ENCODE results near the gene WDR45B. TPM values are rescaled to one million over a fixed set of nuclear protein-coding genes. Genes with fewer than 3 reads are reported as not detected.

The WDR45B gene
- total and polyA plus RNA-seq, 2 donors (not counting 3 experiments of a cell fraction or from before 2014, with no cell fraction given): 62.0 to 76.7 TPM

DNA sequence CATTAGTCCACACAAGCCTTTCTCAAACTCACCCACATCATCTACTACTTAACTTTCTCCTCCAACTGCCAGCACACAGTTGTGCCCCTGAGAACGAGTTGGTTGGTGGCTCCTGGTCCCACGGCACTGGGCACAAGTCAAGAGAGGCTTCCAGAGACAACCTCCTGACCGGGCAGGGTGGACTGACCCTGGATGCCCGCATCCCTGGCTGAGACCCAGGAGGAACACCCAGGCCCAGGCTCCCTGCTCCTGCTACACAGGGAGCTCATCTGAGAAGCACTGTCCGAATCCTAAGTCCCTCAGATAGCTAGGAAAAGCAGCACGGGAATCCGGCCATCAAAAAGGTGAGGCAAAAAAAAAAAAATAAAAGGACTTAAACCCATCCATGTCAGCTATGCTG lies 29.0 kb downstream of the WDR45B start:
- Histone ChIP-seq H3K9me3 (replicated peaks; ENCODE audit: control insufficient read depth, insufficient read depth, low read length) (no peaks in the 10 kb centered on the region), H3K27me3 (ENCODE audit: control insufficient read depth in 2 of 2, insufficient read depth in 2 of 2, low read length in 2 of 2) (no peaks in the 10 kb centered on the region), H3K36me3 (ENCODE audit: control insufficient read depth in 2 of 2, extremely low read depth in 1 of 2, insufficient read depth in 2 of 2, low read length in 2 of 2) (peaks cover 18 to 42% of the 10 kb centered on the region in 2 experiments), H3K9me1 (replicated peaks; ENCODE audit: control insufficient read depth, extremely low read depth, insufficient read depth, low read length) (no peaks in the 10 kb centered on the region), H3K4me1 (ENCODE audit: control insufficient read depth, extremely low read depth, insufficient read depth, low read length) (no peaks in the 10 kb centered on the region), H3K27ac (ENCODE audit: insufficient read depth, low read depth, low read length) (no peak overlapping the region), H3K79me2 (ENCODE audit: control insufficient read depth, insufficient read depth, low read length) (no peaks in the 10 kb centered on the region), H4K20me1 (replicated peaks; ENCODE audit: control insufficient read depth, extremely low read depth, insufficient read depth, low read length) (no peaks in the 10 kb centered on the region), H3K9ac (replicated peaks; ENCODE audit: extremely low read depth, insufficient read depth, low read length) (no peak overlapping the region), H3K4me3 (replicated peaks in 1 of 3; ENCODE audit: insufficient read depth in 1 of 3, low read depth in 1 of 3, low read length in 3 of 3) (no peak overlapping the region), H2AFZ (ENCODE audit: low read depth, low read length) (no peak overlapping the region), H3K4me2 (ENCODE audit: insufficient read depth, low read length) (no peak overlapping the region)
- dilution Hi-C loops (cut with MboI; ENCODE audit: extremely low pct_ligation_motif_present, low sequenced_read_pairs) (no loop called here), intact Hi-C loops (cut with micrococcal nuclease) (no loop called here)
- DNase-seq (ENCODE audit: low read depth, low spot score) (no peak), FAIRE-seq (no peak)
- TF ChIP-seq JUN (IDR thresholded peaks at IDR 0.05; ENCODE audit: borderline replicate concordance, insufficient read depth, insufficient read length, low read depth): no peak
- no peak for TF ChIP-seq EZH2 (IDR thresholded peaks at IDR 0.05; ENCODE audit: borderline replicate concordance, low read depth, low read length, severe bottlenecking)
- no peak for TF ChIP-seq POLR2AphosphoS5 (IDR thresholded peaks at IDR 0.05; ENCODE audit: insufficient read depth, low read depth, low read length)
- TF ChIP-seq, protein P1, sequence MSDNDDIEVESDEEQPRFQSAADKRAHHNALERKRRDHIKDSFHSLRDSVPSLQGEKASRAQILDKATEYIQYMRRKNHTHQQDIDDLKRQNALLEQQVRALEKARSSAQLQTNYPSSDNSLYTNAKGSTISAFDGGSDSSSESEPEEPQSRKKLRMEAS (IDR thresholded peaks at IDR 0.05; ENCODE audit: insufficient read depth, insufficient read length): no peak
- TF ChIP-seq GATA2 (IDR thresholded peaks at IDR 0.05; ENCODE audit: insufficient read depth, insufficient read length, low read depth, low read length): no peak
- TF ChIP-seq MYC (IDR thresholded peaks at IDR 0.05; ENCODE audit: low read depth, low read length): no peak
- TF ChIP-seq, protein P2, sequence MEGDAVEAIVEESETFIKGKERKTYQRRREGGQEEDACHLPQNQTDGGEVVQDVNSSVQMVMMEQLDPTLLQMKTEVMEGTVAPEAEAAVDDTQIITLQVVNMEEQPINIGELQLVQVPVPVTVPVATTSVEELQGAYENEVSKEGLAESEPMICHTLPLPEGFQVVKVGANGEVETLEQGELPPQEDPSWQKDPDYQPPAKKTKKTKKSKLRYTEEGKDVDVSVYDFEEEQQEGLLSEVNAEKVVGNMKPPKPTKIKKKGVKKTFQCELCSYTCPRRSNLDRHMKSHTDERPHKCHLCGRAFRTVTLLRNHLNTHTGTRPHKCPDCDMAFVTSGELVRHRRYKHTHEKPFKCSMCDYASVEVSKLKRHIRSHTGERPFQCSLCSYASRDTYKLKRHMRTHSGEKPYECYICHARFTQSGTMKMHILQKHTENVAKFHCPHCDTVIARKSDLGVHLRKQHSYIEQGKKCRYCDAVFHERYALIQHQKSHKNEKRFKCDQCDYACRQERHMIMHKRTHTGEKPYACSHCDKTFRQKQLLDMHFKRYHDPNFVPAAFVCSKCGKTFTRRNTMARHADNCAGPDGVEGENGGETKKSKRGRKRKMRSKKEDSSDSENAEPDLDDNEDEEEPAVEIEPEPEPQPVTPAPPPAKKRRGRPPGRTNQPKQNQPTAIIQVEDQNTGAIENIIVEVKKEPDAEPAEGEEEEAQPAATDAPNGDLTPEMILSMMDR (IDR thresholded peaks at IDR 0.05; ENCODE audit: extremely low read depth in 1 of 2, insufficient read depth in 1 of 2, low read depth in 1 of 2, low read length in 2 of 2): no peak
- no peak for TF ChIP-seq POLR2A (IDR thresholded peaks at IDR 0.05; ENCODE audit: low read depth, low read length)
- no peak for TF ChIP-seq FOS (IDR thresholded peaks at IDR 0.05; ENCODE audit: borderline replicate concordance, insufficient read depth, low read length)
- ChIA-PET CTCF (no interaction called here), POLR2A (interaction anchor here (0.7 kb wide), 1 partner anchor 326 kb away, joined by 3 read pairs; no protein-coding TSS in a partner anchor)
- BruUV-seq (replicated peaks): no TSS peak
